MCF 10A (cell line): ENCODE results near the gene BMPR1B. TPM values are rescaled to one million over a fixed set of nuclear protein-coding genes. Genes with fewer than 3 reads are reported as not detected.

ENCODE experiments used
- BruUV-seq: library from RNA; stranded (reverse); fragments of 400-500 nt; replicated peaks from 2 replicates; lab custom pipeline; 2021; lab: Mats Ljungman, UMichigan
- CTCF ChIA-PET: fragments of 300-600 bp; sonication (Branson Sonifier 250); formaldehyde crosslinking; extraction: SDS; loops from one replicate; lab custom pipeline; 2021; ENCODE audit warnings: antibody characterized with exemption, inconsistent platforms; lab: Yijun Ruan, JAX
- POLR2A ChIA-PET: fragments of 300-600, 350-650 bp; sonication (Branson Sonifier 250); formaldehyde crosslinking; extraction: SDS; loops from one replicate; lab custom pipeline; 2020; ENCODE audit warnings: antibody characterized with exemption, inconsistent platforms; lab: Yijun Ruan, JAX
- DNase-seq: peaks from one replicate; pipeline ENCODE4 v3.0.0-alpha.2; 2018; ENCODE audit not compliant: unreplicated experiment
- H3K27ac Mint-ChIP-seq: one replicate; pipeline ENCODE4 v1.8.0; 2022; ENCODE audit warnings: mild to moderate bottlenecking, low read depth, mixed read lengths; ENCODE audit not compliant: unreplicated experiment
- H3K27me3 Mint-ChIP-seq: one replicate; pipeline ENCODE4 v1.8.0; 2022; ENCODE audit warnings: mixed read lengths; ENCODE audit not compliant: insufficient read depth, unreplicated experiment
- H3K36me3 Mint-ChIP-seq: one replicate; pipeline ENCODE4 v1.8.0; 2022; ENCODE audit warnings: mild to moderate bottlenecking, moderate library complexity, mixed read lengths; ENCODE audit not compliant: insufficient read depth, unreplicated experiment
- H3K4me1 Mint-ChIP-seq: one replicate; pipeline ENCODE4 v1.8.0; 2022; ENCODE audit warnings: mixed read lengths; ENCODE audit not compliant: insufficient read depth, unreplicated experiment
- H3K4me3 Mint-ChIP-seq: one replicate; pipeline ENCODE4 v1.8.0; 2022; ENCODE audit warnings: mild to moderate bottlenecking, moderate library complexity, mixed read lengths; ENCODE audit not compliant: unreplicated experiment
- H3K9me3 Mint-ChIP-seq: one replicate; pipeline ENCODE4 v1.8.0; 2022; ENCODE audit warnings: mixed read lengths; ENCODE audit not compliant: unreplicated experiment
- intact Hi-C: fragments of 100-400 bp; cut with micrococcal nuclease; formaldehyde crosslinking; loops from 2 replicates; pipeline ENCODE4 v1.14.1; 2022
- total RNA-seq: library from RNA; stranded (reverse); gene quantifications from 2 replicates; pipeline ENCODE4 v1.2.3, GENCODE V29; 2022
- TF ChIP-seq, protein P1 (sequence below): fragments of 200-600 bp; IDR thresholded peaks from one replicate; pipeline ENCODE4 v1.8.0; 2022; ENCODE audit warnings: antibody characterized with exemption, mild to moderate bottlenecking; ENCODE audit not compliant: unreplicated experiment

The BMPR1B gene
- total RNA-seq, 1 experiment from 2014 or later = 18.8 TPM

DNA sequence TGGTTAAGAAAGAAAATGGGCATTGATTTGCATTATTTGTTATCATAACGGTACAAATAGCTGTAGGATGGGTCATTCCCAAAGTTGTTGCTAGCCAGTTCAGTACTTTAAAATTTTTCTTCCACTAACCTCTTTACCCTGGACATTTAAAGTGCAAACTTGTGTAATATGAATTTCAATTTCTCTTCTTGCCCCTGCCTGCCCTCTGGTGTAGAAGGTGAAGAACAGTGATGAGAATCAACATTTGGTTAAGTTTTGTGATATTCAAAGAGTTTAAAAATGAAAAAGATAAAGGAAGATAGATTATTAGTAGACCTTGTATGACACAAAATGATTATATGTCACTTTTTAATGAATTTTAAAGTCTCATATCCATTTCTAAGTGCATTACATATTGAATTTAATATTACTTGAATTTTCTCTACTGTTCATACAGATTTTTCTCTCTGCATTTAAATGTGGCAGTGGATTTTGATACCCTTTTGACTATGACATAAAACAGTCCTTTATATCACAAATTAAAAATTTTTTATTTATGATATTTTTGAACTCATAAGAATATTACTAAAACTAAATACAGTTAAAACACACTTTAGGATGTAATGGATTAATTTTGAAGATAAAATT, 337.7 kb downstream of the BMPR1B start:
- H3K36me3 Mint-ChIP-seq = no peaks in the 10 kb centered on the region
- intact Hi-C loops = loop anchor here (1.0 to 5.0 kb wide), 4 partner anchors 268 to 474 kb away; partner anchors contain the start of gene BMPR1B

DNA sequence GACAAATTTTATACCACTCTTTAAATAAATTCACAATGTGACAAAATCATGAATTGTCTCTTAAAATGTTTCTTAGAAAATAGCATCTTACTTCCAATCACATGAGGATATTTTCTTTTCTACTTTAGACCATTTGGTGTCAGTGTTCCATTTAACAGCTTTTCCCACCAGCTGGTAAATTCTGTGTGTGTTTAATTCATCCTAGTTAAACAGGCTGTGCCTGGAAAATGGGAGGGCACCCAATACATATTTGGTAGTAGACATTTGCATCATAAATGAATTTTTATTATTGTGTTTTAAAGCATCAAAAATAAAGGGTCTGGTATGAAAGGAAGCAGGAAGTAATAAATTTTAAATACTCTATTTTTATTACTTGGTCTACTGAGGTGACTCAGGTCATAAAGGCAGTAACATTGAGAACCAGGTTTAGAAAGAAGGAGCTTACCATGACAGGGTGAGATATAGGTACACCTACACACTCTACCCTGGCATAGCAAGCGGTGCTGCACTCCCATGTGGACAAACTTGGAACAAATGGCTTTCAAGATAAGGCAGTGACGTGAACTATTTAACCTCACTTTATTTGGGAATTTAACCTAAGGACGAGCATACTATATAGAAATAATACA, 344.5 kb downstream of the BMPR1B start:
- intact Hi-C loops = no loop called here
- no peaks in the 10 kb centered on the region for H3K9me3 Mint-ChIP-seq
- TF ChIP-seq, protein P1, sequence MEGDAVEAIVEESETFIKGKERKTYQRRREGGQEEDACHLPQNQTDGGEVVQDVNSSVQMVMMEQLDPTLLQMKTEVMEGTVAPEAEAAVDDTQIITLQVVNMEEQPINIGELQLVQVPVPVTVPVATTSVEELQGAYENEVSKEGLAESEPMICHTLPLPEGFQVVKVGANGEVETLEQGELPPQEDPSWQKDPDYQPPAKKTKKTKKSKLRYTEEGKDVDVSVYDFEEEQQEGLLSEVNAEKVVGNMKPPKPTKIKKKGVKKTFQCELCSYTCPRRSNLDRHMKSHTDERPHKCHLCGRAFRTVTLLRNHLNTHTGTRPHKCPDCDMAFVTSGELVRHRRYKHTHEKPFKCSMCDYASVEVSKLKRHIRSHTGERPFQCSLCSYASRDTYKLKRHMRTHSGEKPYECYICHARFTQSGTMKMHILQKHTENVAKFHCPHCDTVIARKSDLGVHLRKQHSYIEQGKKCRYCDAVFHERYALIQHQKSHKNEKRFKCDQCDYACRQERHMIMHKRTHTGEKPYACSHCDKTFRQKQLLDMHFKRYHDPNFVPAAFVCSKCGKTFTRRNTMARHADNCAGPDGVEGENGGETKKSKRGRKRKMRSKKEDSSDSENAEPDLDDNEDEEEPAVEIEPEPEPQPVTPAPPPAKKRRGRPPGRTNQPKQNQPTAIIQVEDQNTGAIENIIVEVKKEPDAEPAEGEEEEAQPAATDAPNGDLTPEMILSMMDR = no peak
- no peak for DNase-seq
- no peak overlapping the region for H3K27ac Mint-ChIP-seq
- no peak overlapping the region for H3K4me3 Mint-ChIP-seq
- no TSS peak for BruUV-seq
- no peaks in the 10 kb centered on the region for H3K27me3 Mint-ChIP-seq
- no peaks in the 10 kb centered on the region for H3K36me3 Mint-ChIP-seq
- POLR2A ChIA-PET = no interaction called here
- no peaks in the 10 kb centered on the region for H3K4me1 Mint-ChIP-seq
- CTCF ChIA-PET = interaction anchor here (0.5 kb wide), 1 partner anchor 377 kb away, joined by 3 read pairs; no protein-coding TSS in a partner anchor

More for the DNA sequence above, 337.7 kb downstream of the BMPR1B start:
- Mint-ChIP-seq H3K9me3 (no peaks in the 10 kb centered on the region), H3K27me3 (no peaks in the 10 kb centered on the region), H3K27ac (peak overlapping the region; percentile 42), H3K4me1 (peaks cover 20% of the 10 kb centered on the region), H3K4me3 (no peak overlapping the region)
- ChIA-PET POLR2A (interaction anchor here (0.7 to 0.8 kb wide), 2 partner anchors 16 to 28 kb away, joined by 3 to 5 read pairs; no protein-coding TSS in a partner anchor), CTCF (interaction anchor here (0.5 to 4.9 kb wide), 20 partner anchors 8 to 688 kb away, joined by 3 to 44 read pairs (median 3); partner anchors contain the start of gene BMPR1B)
- no TSS peak for BruUV-seq
- TF ChIP-seq, protein P1 = peak; percentile 67
- peak; percentile 71 for DNase-seq

DNA sequence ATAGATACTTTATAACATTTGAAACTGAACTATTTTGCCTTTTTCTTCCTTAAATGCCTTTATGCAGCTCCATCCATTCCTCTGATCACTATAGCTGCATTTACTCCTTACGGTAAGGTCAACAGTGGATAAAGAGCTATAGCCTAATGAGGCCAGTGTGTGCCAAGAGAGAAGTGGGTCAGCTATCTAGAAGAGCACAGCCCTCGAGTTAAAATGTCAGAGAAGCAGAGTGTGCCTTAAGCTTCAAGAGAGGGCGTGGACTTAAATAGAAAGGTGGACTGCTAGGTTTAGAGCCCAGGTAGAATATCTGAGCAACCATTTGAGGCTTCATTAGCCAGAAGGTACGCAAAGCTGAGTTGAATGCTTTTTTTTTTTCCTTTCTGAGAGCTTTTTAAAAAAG, 347.4 kb downstream of the BMPR1B start:
- Mint-ChIP-seq H3K27me3 (no peaks in the 10 kb centered on the region), H3K36me3 (no peaks in the 10 kb centered on the region), H3K4me3 (no peak overlapping the region), H3K9me3 (no peaks in the 10 kb centered on the region), H3K4me1 (no peaks in the 10 kb centered on the region), H3K27ac (no peak overlapping the region)
- DNase-seq = no peak
- no TSS peak for BruUV-seq
- intact Hi-C loops = no loop called here
- TF ChIP-seq, protein P1 = no peak
- CTCF ChIA-PET = interaction anchor here (0.5 to 1.7 kb wide), 11 partner anchors 10 to 491 kb away, joined by 3 to 8 read pairs (median 3); no protein-coding TSS in a partner anchor
- POLR2A ChIA-PET = no interaction called here

DNA sequence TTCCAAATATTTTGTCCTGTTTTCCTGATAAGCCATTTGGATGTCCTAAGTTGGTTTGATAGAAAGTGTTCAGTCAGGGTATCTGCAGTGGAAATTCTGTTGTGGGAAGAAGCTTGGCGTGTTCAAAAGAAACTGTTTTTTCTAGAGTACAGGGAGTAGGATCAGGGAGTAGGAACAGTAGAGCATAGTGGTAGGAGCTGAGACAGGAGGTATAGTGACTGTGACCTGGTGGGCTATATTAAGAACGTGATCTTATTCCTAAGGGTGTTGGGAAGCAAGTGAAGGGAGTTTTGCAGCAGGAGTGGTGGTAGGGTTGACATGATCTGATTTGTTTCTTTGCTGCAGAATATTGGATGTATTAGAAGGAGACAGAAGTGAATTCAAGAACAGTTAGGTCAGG, 348.2 kb downstream of the BMPR1B start:
- no peak for DNase-seq
- no peaks in the 10 kb centered on the region for H3K27me3 Mint-ChIP-seq
- ChIA-PET POLR2A (no interaction called here), CTCF (interaction anchor here (0.7 to 1.7 kb wide), 3 partner anchors 19 to 491 kb away, joined by 3 to 8 read pairs (median 3); no protein-coding TSS in a partner anchor)
- H3K4me3 Mint-ChIP-seq = no peak overlapping the region
- no TSS peak for BruUV-seq
- TF ChIP-seq, protein P1 = no peak
- intact Hi-C loops = no loop called here
- no peaks in the 10 kb centered on the region for H3K36me3 Mint-ChIP-seq
- no peaks in the 10 kb centered on the region for H3K9me3 Mint-ChIP-seq
- H3K4me1 Mint-ChIP-seq = no peaks in the 10 kb centered on the region
- no peak overlapping the region for H3K27ac Mint-ChIP-seq
